AG20443 (cell line): ENCODE measurements around the gene MGAT3.
"Not testable (repeated sequence)": the region's sequence is repeated elsewhere in the genome, so short reads cannot be mapped to it uniquely, and the experiment has no call there.

ENCODE experiments used
- DNase-seq: peaks from one replicate; pipeline ENCODE4 v3.0.0; 2012; ENCODE audit warnings: low spot score, mixed read lengths

MGAT3 gene

GRCh38 chr22:39491696-39492095 lies 34.9 kb downstream of the MGAT3 start:
- DNase-seq = no peak

GRCh38 chr22:39492186-39492585 lies 35.4 kb downstream of the MGAT3 start:
- DNase-seq = no peak

GRCh38 chr22:39493759-39494158 lies 36.9 kb downstream of the MGAT3 start:
- peak; percentile 91 for DNase-seq

GRCh38 chr22:39494471-39495120 lies 37.8 kb downstream of the MGAT3 start:
- DNase-seq = no peak

- DNase-seq = peak; percentile 66
Measured at GRCh38 chr22:39496131-39496838, 39.5 kb downstream of the MGAT3 start.

GRCh38 chr22:39497429-39497828 lies 40.6 kb downstream of the MGAT3 start:
- DNase-seq = no peak

- no peak for DNase-seq
Measured at GRCh38 chr22:39498368-39498767, 41.6 kb downstream of the MGAT3 start.

GRCh38 chr22:39498802-39499201 lies 42.0 kb downstream of the MGAT3 start:
- DNase-seq = no peak

- DNase-seq = no peak
Measured at GRCh38 chr22:39500101-39500500, 43.3 kb downstream of the MGAT3 start.

- DNase-seq = no peak
Measured at GRCh38 chr22:39501644-39502108, 44.9 kb downstream of the MGAT3 start.

GRCh38 chr22:39502109-39502788 lies 45.4 kb downstream of the MGAT3 start, which contains the start of gene MIEF1:
Gene MIEF1, plus strand, starts transcription at chr22:39502290. Its CDS starts 9,005 bp downstream, at chr22:39511295.
- peak; percentile 97 for DNase-seq

- no peak for DNase-seq
Measured at GRCh38 chr22:39502789-39503409, 46.1 kb downstream of the MGAT3 start.

- no peak for DNase-seq
Measured at GRCh38 chr22:39503630-39504029, 46.8 kb downstream of the MGAT3 start.

- DNase-seq = no peak
Measured at GRCh38 chr22:39504071-39504470, 47.3 kb downstream of the MGAT3 start.

- DNase-seq = not testable (repeated sequence)
Measured at GRCh38 chr22:39507021-39507420, 50.2 kb downstream of the MGAT3 start.

- DNase-seq = no peak
Measured at GRCh38 chr22:39508393-39508792, 51.6 kb downstream of the MGAT3 start.

- no peak for DNase-seq
Measured at GRCh38 chr22:39510529-39511149, 53.8 kb downstream of the MGAT3 start.

GRCh38 chr22:39511226-39511625 lies 54.4 kb downstream of the MGAT3 start:
- no peak for DNase-seq

- DNase-seq = no peak
Measured at GRCh38 chr22:39512026-39512425, 55.2 kb downstream of the MGAT3 start.

- no peak for DNase-seq
Measured at GRCh38 chr22:39513791-39514190, 57.0 kb downstream of the MGAT3 start.

- peak; percentile 62 for DNase-seq
Measured at GRCh38 chr22:39514373-39514973, 57.7 kb downstream of the MGAT3 start.
